Measurements from ENCODE around the gene MRPL28. TPM values are rescaled to one million over a fixed set of nuclear protein-coding genes. Genes with fewer than 3 reads are reported as not detected.
"Not testable (repeated sequence)": the region's sequence is repeated elsewhere in the genome, so short reads cannot be mapped to it uniquely, and the experiment has no call there.

MRPL28 gene
- total RNA-seq, 8 experiments from 2014 or later, result 57.8 to 117 (median 82.2) TPM

GRCh38 chr16:334861-335632 is 35.3 kb downstream of the MRPL28 start:
- H3K4me3 ChIP-seq; H3K27ac ChIP-seq; in situ Hi-C loops (cut with MboI; ENCODE audit: low pct_unique_long_range_greater_than_20kb in 2 of 9, low sequenced_read_pairs in 9 of 9, unreplicated experiment in 9 of 9): not testable (repeated sequence)
- peaks cover 18 to 20% of the 10 kb centered on the region in 2 donors for H3K4me1 ChIP-seq (replicated peaks in 1 of 2)
- WGBS, 10 experiments, result 60 to 100% (median 88%) methylated on average over 1 to 8 of the region's 11 CpGs; no CpG with 5 or more reads in 3 of the 10 experiments
- peak in 1 of 8 experiments; percentile 32 for ATAC-seq (replicated peaks in 6 of 8)

- WGBS, 10 experiments, result 80 to 100% (median 90%) methylated on average over 1 to 3 of the region's 5 CpGs; no CpG with 5 or more reads in 6 of the 10 experiments
- peaks cover 18 to 20% of the 10 kb centered on the region in 2 donors for H3K4me1 ChIP-seq (replicated peaks in 1 of 2)
- H3K4me3 ChIP-seq; in situ Hi-C loops (cut with MboI; ENCODE audit: low pct_unique_long_range_greater_than_20kb in 2 of 9, low sequenced_read_pairs in 9 of 9, unreplicated experiment in 9 of 9); H3K27ac ChIP-seq; ATAC-seq (replicated peaks in 6 of 8): not testable (repeated sequence)
Measured at GRCh38 chr16:334164-334832, 36.0 kb downstream of the MRPL28 start.

GRCh38 chr16:333406-334094 is 36.8 kb downstream of the MRPL28 start:
- ATAC-seq (replicated peaks in 6 of 8), result no peak
- H3K27ac ChIP-seq, result no peak overlapping the region
- 81 to 100% (median 88%) methylated on average over 2 to 6 of the region's 6 CpGs for WGBS, 10 experiments
- in situ Hi-C loops (cut with MboI; ENCODE audit: low pct_unique_long_range_greater_than_20kb in 2 of 9, low sequenced_read_pairs in 9 of 9, unreplicated experiment in 9 of 9), result no loop called here
- no peak overlapping the region for H3K4me3 ChIP-seq
- H3K4me1 ChIP-seq (replicated peaks in 1 of 2), result peaks cover 18 to 20% of the 10 kb centered on the region in 2 donors

GRCh38 chr16:331181-331814 is 39.0 kb downstream of the MRPL28 start:
- H3K4me3 ChIP-seq; in situ Hi-C loops (cut with MboI; ENCODE audit: low pct_unique_long_range_greater_than_20kb in 2 of 9, low sequenced_read_pairs in 9 of 9, unreplicated experiment in 9 of 9): not testable (repeated sequence)
- 46 to 83% (median 46%) methylated on average over 3 to 5 of the region's 6 CpGs; no CpG with 5 or more reads in 5 of the 10 experiments for WGBS, 10 experiments
- Histone ChIP-seq H3K4me1 (replicated peaks in 1 of 2) (peaks cover 20 to 33% of the 10 kb centered on the region in 2 donors), H3K27ac (peak overlapping the region; percentile 72 to 73)
- peak in 6 of 8 experiments; percentile 5 to 31 (median 24) for ATAC-seq (replicated peaks in 6 of 8)

GRCh38 chr16:330741-331140 is 39.6 kb downstream of the MRPL28 start:
- in situ Hi-C loops (cut with MboI; ENCODE audit: low pct_unique_long_range_greater_than_20kb in 2 of 9, low sequenced_read_pairs in 9 of 9, unreplicated experiment in 9 of 9), result no loop called here
- H3K27ac ChIP-seq, result peak overlapping the region; percentile 35 to 53
- no peak for ATAC-seq (replicated peaks in 6 of 8)
- WGBS, 10 experiments, result 17 to 88% (median 45%) methylated on average over 1 to 2 of the region's 2 CpGs; no CpG with 5 or more reads in 5 of the 10 experiments
- H3K4me3 ChIP-seq, result no peak overlapping the region
- peaks cover 20 to 33% of the 10 kb centered on the region in 2 donors for H3K4me1 ChIP-seq (replicated peaks in 1 of 2)

DNA sequence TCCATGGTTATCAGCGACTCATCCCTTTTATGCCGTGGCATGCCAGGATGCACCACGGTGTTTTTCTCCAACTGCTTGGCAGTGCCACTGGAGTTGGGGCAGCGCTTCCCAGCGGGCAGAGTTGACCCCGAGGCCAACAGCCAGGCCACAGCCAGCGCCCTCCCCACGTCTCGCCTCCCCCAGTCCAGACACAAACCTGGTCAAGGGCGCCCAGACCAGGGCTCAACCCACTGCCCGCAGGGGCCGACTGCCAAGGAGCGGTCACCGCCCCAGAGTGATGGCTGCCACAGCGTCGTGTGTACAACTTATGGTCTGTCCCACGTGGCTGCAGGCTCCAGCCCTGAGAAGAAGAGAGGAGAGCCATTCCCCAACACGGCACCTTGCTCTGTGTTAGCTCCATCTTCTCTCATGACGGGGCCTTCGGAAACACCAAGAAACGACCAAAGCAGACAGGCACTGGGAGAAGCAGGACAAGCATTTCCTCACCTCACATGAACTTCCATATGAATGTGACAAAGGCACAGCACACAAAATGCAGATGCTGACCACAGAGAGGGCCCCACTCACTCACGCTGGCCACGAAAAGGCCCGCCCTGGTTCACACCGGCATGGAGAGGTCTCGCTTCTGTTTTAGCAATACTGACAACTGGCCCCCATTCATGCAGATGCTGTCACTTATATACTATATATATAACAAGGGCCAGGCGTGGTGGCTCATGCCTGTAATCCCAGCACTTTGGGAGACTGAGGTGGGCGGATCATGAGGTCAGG is 44.8 kb downstream of the MRPL28 start:
- Histone ChIP-seq H3K4me1 (replicated peaks in 1 of 2) (peaks cover 4 to 18% of the 10 kb centered on the region in 2 donors), H3K4me3 (no peak overlapping the region), H3K27ac (no peak overlapping the region)
- 81 to 91% (median 87%) methylated on average over 3 to 13 of the region's 28 CpGs; no CpG with 5 or more reads in 4 of the 10 experiments for WGBS, 10 experiments
- in situ Hi-C loops (cut with MboI; ENCODE audit: low pct_unique_long_range_greater_than_20kb in 2 of 9, low sequenced_read_pairs in 9 of 9, unreplicated experiment in 9 of 9), result no loop called here
- no peak for ATAC-seq (replicated peaks in 6 of 8)

- ATAC-seq (replicated peaks in 6 of 8), result peak in 2 of 8 experiments; percentile 11 to 16
- peaks cover 0 to 15% of the 10 kb centered on the region in 2 donors for H3K4me1 ChIP-seq (replicated peaks in 1 of 2)
- in situ Hi-C loops (cut with MboI; ENCODE audit: low pct_unique_long_range_greater_than_20kb in 2 of 9, low sequenced_read_pairs in 9 of 9, unreplicated experiment in 9 of 9), result no loop called here
- no peak overlapping the region for H3K4me3 ChIP-seq
- no peak overlapping the region for H3K27ac ChIP-seq
- 68 to 100% (median 92%) methylated on average over 1 to 10 of the region's 55 CpGs; no CpG with 5 or more reads in 4 of the 10 experiments for WGBS, 10 experiments
Measured at GRCh38 chr16:324451-325334, 45.6 kb downstream of the MRPL28 start.

- Histone ChIP-seq H3K4me1 (replicated peaks in 1 of 2) (peaks cover 0 to 15% of the 10 kb centered on the region in 2 donors), H3K4me3 (no peak overlapping the region), H3K27ac (no peak overlapping the region)
- ATAC-seq (replicated peaks in 6 of 8), result no peak
- WGBS, 10 experiments, result 85 to 100% (median 95%) methylated on average over 4 to 6 of the region's 17 CpGs; no CpG with 5 or more reads in 7 of the 10 experiments
- in situ Hi-C loops (cut with MboI; ENCODE audit: low pct_unique_long_range_greater_than_20kb in 2 of 9, low sequenced_read_pairs in 9 of 9, unreplicated experiment in 9 of 9), result no loop called here
Measured at GRCh38 chr16:324201-324450, 46.2 kb downstream of the MRPL28 start.

- H3K27ac ChIP-seq, result no peak overlapping the region
- in situ Hi-C loops (cut with MboI; ENCODE audit: low pct_unique_long_range_greater_than_20kb in 2 of 9, low sequenced_read_pairs in 9 of 9, unreplicated experiment in 9 of 9), result no loop called here
- no peak overlapping the region for H3K4me3 ChIP-seq
- 80 to 100% (median 96%) methylated on average over 1 to 7 of the region's 13 CpGs; no CpG with 5 or more reads in 5 of the 10 experiments for WGBS, 10 experiments
- ATAC-seq (replicated peaks in 6 of 8), result no peak
- H3K4me1 ChIP-seq (replicated peaks in 1 of 2), result peaks cover 0 to 9% of the 10 kb centered on the region in 2 donors
Measured at GRCh38 chr16:322476-323143, 47.7 kb downstream of the MRPL28 start.

DNA sequence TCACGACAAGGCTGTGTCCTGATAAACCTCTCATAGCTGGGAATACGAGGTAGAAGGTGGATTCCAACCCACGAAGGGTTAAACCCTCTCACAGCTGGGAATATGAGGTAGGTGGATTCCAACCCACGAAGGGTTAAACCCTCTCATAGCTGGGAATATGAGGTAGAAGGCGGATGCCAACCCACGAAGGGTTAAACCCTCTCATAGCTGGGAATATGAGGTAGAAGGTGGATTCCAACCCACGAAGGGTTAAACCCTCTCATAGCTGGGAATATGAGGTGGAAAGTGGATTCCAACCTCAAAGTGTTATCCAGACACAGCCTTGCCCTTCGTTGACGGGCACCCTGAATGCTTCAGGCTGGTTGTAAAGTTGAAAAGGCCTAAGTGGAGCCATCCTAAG is 48.8 kb downstream of the MRPL28 start:
- Histone ChIP-seq H3K4me3 (no peak overlapping the region), H3K4me1 (replicated peaks in 1 of 2) (no peaks in the 10 kb centered on the region), H3K27ac (no peak overlapping the region)
- in situ Hi-C loops (cut with MboI; ENCODE audit: low pct_unique_long_range_greater_than_20kb in 2 of 9, low sequenced_read_pairs in 9 of 9, unreplicated experiment in 9 of 9), result no loop called here
- 0 to 100% (median 85%) methylated on average over 1 to 8 of the region's 9 CpGs; no CpG with 5 or more reads in 3 of the 10 experiments for WGBS, 10 experiments
- ATAC-seq (replicated peaks in 6 of 8), result no peak

DNA sequence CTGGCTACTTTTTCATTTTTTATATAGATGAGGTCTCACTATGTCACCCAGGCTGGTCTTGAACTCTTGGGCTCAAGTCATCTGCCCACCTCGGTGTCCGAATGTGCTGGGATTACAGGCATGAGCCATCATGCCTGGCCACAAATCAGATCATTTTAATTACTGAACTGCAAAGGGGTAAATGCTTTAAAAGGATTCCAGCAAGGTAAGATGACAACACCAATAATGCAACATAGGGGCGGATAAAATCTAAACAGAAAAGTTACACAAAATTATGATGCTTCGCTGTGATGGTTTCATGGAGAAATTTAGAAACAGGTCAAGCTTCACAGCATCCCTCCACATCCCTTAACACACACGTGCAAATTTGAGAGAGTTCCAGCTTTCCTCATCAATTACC is 50.1 kb downstream of the MRPL28 start:
- Histone ChIP-seq H3K4me1 (replicated peaks in 1 of 2) (peaks cover under 1 to 3% of the 10 kb centered on the region in 2 donors), H3K4me3 (no peak overlapping the region), H3K27ac (no peak overlapping the region)
- no peak for ATAC-seq (replicated peaks in 6 of 8)
- WGBS, 10 experiments, result 43 to 100% (median 96%) methylated on average over 1 to 5 of the region's 5 CpGs
- in situ Hi-C loops (cut with MboI; ENCODE audit: low pct_unique_long_range_greater_than_20kb in 2 of 9, low sequenced_read_pairs in 9 of 9, unreplicated experiment in 9 of 9), result no loop called here

Measured in motor neuron (in vitro differentiated cells).